Activated CD4-positive, alpha-beta T cell treated with anti-CD3 and anti-CD28 coated beads, Interleukin-2, amount 10 ng/mL, durations not matched to agents 24 days and 14 days (primary cell): ENCODE data around the gene METRN. TPM values are rescaled to one million over a fixed set of nuclear protein-coding genes. Genes with fewer than 3 reads are reported as not detected.
"Not testable (repeated sequence)": the region's sequence is repeated elsewhere in the genome, so short reads cannot be mapped to it uniquely, and the experiment has no call there.

Source experiments
- DNase-seq: peaks from one replicate; pipeline ENCODE4 v3.0.0; 2022
- H3K27ac Mint-ChIP-seq: one replicate; pipeline ENCODE4 v1.8.0; 2022; ENCODE audit warnings: mild to moderate bottlenecking, mixed read lengths
- H3K27me3 Mint-ChIP-seq: one replicate; pipeline ENCODE4 v1.8.0; 2022; ENCODE audit warnings: mixed read lengths
- H3K36me3 Mint-ChIP-seq: one replicate; pipeline ENCODE4 v1.8.0; 2022; ENCODE audit warnings: low read depth, mild to moderate bottlenecking, mixed read lengths
- H3K4me1 Mint-ChIP-seq: one replicate; pipeline ENCODE4 v1.8.0; 2021; ENCODE audit warnings: mixed read lengths
- H3K4me3 Mint-ChIP-seq: one replicate; pipeline ENCODE4 v1.8.0; 2022; ENCODE audit warnings: mild to moderate bottlenecking, moderate library complexity, mixed read lengths
- H3K9me3 Mint-ChIP-seq: one replicate; pipeline ENCODE4 v1.8.0; 2021; ENCODE audit warnings: mixed read lengths
- intact Hi-C: fragments of 100-400 bp; cut with micrococcal nuclease; formaldehyde crosslinking; loops from one replicate; pipeline ENCODE4 v1.15.1; 2023
- total RNA-seq: library from RNA; stranded (reverse); gene quantifications from 2 replicates; pipeline ENCODE4 v1.2.3, GENCODE V29; 2022

The METRN gene
- total RNA-seq, 1 donor from 2014 or later: 30.2 TPM

- H3K4me3 Mint-ChIP-seq: peak within 1 kb of the TSS; percentile 17
- no peak within 1 kb of the TSS for H3K27ac Mint-ChIP-seq
- DNase-seq: peak; percentile 74
- no peaks in the 10 kb centered on the region for H3K36me3 Mint-ChIP-seq
- no peaks in the 10 kb centered on the region for H3K9me3 Mint-ChIP-seq
- intact Hi-C loops: no loop called here
- peaks cover 47% of the 10 kb centered on the region for H3K27me3 Mint-ChIP-seq
- H3K4me1 Mint-ChIP-seq: no peaks in the 10 kb centered on the region
Measured at GRCh38 chr16:705431-706188, 9.3 kb upstream of the METRN start, which contains the start of gene FBXL16. TSS of gene FBXL16 (minus strand) at chr16:705801. CDS start at chr16:697405, 8,396 bp downstream.

GRCh38 chr16:706189-707061, 8.5 kb upstream of the METRN start:
- peaks cover 45% of the 10 kb centered on the region for H3K27me3 Mint-ChIP-seq

GRCh38 chr16:707062-707538, 7.8 kb upstream of the METRN start:
- peaks cover 40% of the 10 kb centered on the region for H3K27me3 Mint-ChIP-seq
- no peak overlapping the region for H3K27ac Mint-ChIP-seq
- no peaks in the 10 kb centered on the region for H3K36me3 Mint-ChIP-seq
- intact Hi-C loops: no loop called here
- H3K9me3 Mint-ChIP-seq: no peaks in the 10 kb centered on the region
- H3K4me1 Mint-ChIP-seq: no peaks in the 10 kb centered on the region
- H3K4me3 Mint-ChIP-seq: no peak overlapping the region
- no peak for DNase-seq

More at GRCh38 chr16:706189-707061, 8.5 kb upstream of the METRN start:
- no peaks in the 10 kb centered on the region for H3K36me3 Mint-ChIP-seq
- H3K4me1 Mint-ChIP-seq: no peaks in the 10 kb centered on the region
- H3K4me3 Mint-ChIP-seq: peak overlapping the region; percentile 17
- intact Hi-C loops: no loop called here
- H3K9me3 Mint-ChIP-seq: no peaks in the 10 kb centered on the region
- DNase-seq: no peak
- H3K27ac Mint-ChIP-seq: no peak overlapping the region

- H3K36me3 Mint-ChIP-seq: no peaks in the 10 kb centered on the region
- H3K4me1 Mint-ChIP-seq: peaks cover 4% of the 10 kb centered on the region
- intact Hi-C loops: no loop called here
- no peak for DNase-seq
- H3K27me3 Mint-ChIP-seq: peaks cover 36% of the 10 kb centered on the region
- H3K27ac Mint-ChIP-seq: no peak overlapping the region
- no peaks in the 10 kb centered on the region for H3K9me3 Mint-ChIP-seq
- H3K4me3 Mint-ChIP-seq: no peak overlapping the region
Measured at GRCh38 chr16:708019-708418, 6.9 kb upstream of the METRN start.

GRCh38 chr16:708959-709358, 6.0 kb upstream of the METRN start:
- no peak for DNase-seq
- no peak overlapping the region for H3K27ac Mint-ChIP-seq
- H3K36me3 Mint-ChIP-seq: no peaks in the 10 kb centered on the region
- peaks cover 31% of the 10 kb centered on the region for H3K27me3 Mint-ChIP-seq
- peaks cover 4% of the 10 kb centered on the region for H3K4me1 Mint-ChIP-seq
- intact Hi-C loops: no loop called here
- H3K9me3 Mint-ChIP-seq: no peaks in the 10 kb centered on the region
- H3K4me3 Mint-ChIP-seq: no peak overlapping the region

GRCh38 chr16:709566-710499, 5.1 kb upstream of the METRN start:
- H3K4me1 Mint-ChIP-seq: peaks cover 4% of the 10 kb centered on the region
- no peak for DNase-seq
- no peaks in the 10 kb centered on the region for H3K36me3 Mint-ChIP-seq
- intact Hi-C loops: no loop called here
- no peak overlapping the region for H3K27ac Mint-ChIP-seq
- H3K9me3 Mint-ChIP-seq: no peaks in the 10 kb centered on the region
- peaks cover 30% of the 10 kb centered on the region for H3K27me3 Mint-ChIP-seq
- H3K4me3 Mint-ChIP-seq: no peak overlapping the region

- H3K36me3 Mint-ChIP-seq: no peaks in the 10 kb centered on the region
- H3K27ac Mint-ChIP-seq: no peak overlapping the region
- no peak overlapping the region for H3K4me3 Mint-ChIP-seq
- no peak for DNase-seq
- H3K4me1 Mint-ChIP-seq: peaks cover 4% of the 10 kb centered on the region
- H3K27me3 Mint-ChIP-seq: peaks cover 30% of the 10 kb centered on the region
- intact Hi-C loops: loop anchor here (1.0 kb wide), 1 partner anchor 75 kb away; no protein-coding TSS in a partner anchor
- H3K9me3 Mint-ChIP-seq: no peaks in the 10 kb centered on the region
Measured at GRCh38 chr16:710500-711075, 4.3 kb upstream of the METRN start.

GRCh38 chr16:711084-711483, 3.8 kb upstream of the METRN start:
- H3K27ac Mint-ChIP-seq: no peak overlapping the region
- intact Hi-C loops: loop anchor here (1.0 kb wide), 1 partner anchor 74 kb away; no protein-coding TSS in a partner anchor
- H3K4me3 Mint-ChIP-seq: no peak overlapping the region
- H3K36me3 Mint-ChIP-seq: no peaks in the 10 kb centered on the region
- H3K4me1 Mint-ChIP-seq: peaks cover 4% of the 10 kb centered on the region
- H3K9me3 Mint-ChIP-seq: no peaks in the 10 kb centered on the region
- H3K27me3 Mint-ChIP-seq: peaks cover 32% of the 10 kb centered on the region
- no peak for DNase-seq

GRCh38 chr16:711548-712320, 3.2 kb upstream of the METRN start:
- H3K4me1 Mint-ChIP-seq: peaks cover 4% of the 10 kb centered on the region
- peak; percentile 94 for DNase-seq
- no peaks in the 10 kb centered on the region for H3K36me3 Mint-ChIP-seq
- H3K27me3 Mint-ChIP-seq: peaks cover 31% of the 10 kb centered on the region
- H3K27ac Mint-ChIP-seq: no peak overlapping the region
- no peak overlapping the region for H3K4me3 Mint-ChIP-seq
- intact Hi-C loops: loop anchor here (1.0 kb wide), 2 partner anchors 74 to 77 kb away; partner anchors contain the start of genes CHTF18 and RPUSD1
- no peaks in the 10 kb centered on the region for H3K9me3 Mint-ChIP-seq

- H3K27me3 Mint-ChIP-seq: peaks cover 24% of the 10 kb centered on the region
- peak; percentile 86 for DNase-seq
- H3K4me1 Mint-ChIP-seq, H3K4me3 Mint-ChIP-seq, H3K36me3 Mint-ChIP-seq, H3K9me3 Mint-ChIP-seq: not testable (repeated sequence)
- H3K27ac Mint-ChIP-seq: peak overlapping the region; percentile 6
- intact Hi-C loops: loop anchor here (1.0 kb wide), 1 partner anchor 76 kb away; the partner anchor contains the start of genes CHTF18 and RPUSD1
Measured at GRCh38 chr16:712740-713250, 2.1 kb upstream of the METRN start.

- no peak overlapping the region for H3K27ac Mint-ChIP-seq
- H3K4me1 Mint-ChIP-seq: peaks cover 4% of the 10 kb centered on the region
- no peak for DNase-seq
- no peaks in the 10 kb centered on the region for H3K9me3 Mint-ChIP-seq
- peaks cover 21% of the 10 kb centered on the region for H3K27me3 Mint-ChIP-seq
- intact Hi-C loops: no loop called here
- H3K36me3 Mint-ChIP-seq: no peaks in the 10 kb centered on the region
- no peak overlapping the region for H3K4me3 Mint-ChIP-seq
Measured at GRCh38 chr16:714079-714478, 839 bp upstream of the METRN start.
